K562 (cell line): ENCODE results near the gene YAF2. TPM values are rescaled to one million over a fixed set of nuclear protein-coding genes. Genes with fewer than 3 reads are reported as not detected.

Experiments
- AFF4 ChIP-seq: sonication (generic); formaldehyde crosslinking; IDR thresholded peaks from 2 replicates; pipeline ENCODE4 v1.8.0; 2023; ENCODE audit warnings: mild to moderate bottlenecking, missing genetic modification reagents
- CBX2 ChIP-seq: fragments of 200-600 bp; sonication (generic); IDR thresholded peaks from one replicate; pipeline ENCODE4 v1.6.1; 2012; ENCODE audit warnings: mild to moderate bottlenecking, low read length, inconsistent platforms; ENCODE audit not compliant: insufficient read depth, poor library complexity, severe bottlenecking
- ELF4 ChIP-seq: fragments of 450-650 bp; formaldehyde crosslinking; IDR thresholded peaks from 2 replicates; pipeline ENCODE4 v1.4.0; 2022; ENCODE audit warnings: missing genetic modification characterization
- ELK3 ChIP-seq: fragments of 450-650 bp; formaldehyde crosslinking; IDR thresholded peaks from 2 replicates; pipeline ENCODE4 v1.4.0; 2020; ENCODE audit warnings: mild to moderate bottlenecking
- HCFC1 ChIP-seq: IDR thresholded peaks from 2 replicates; pipeline ENCODE4 v1.6.1; 2012; ENCODE audit warnings: low read depth, low read length, improper control_type of control experiment
- HDAC1 ChIP-seq, 2 experiments: fragments of 450-650 bp; IDR thresholded peaks; 2 replicates each; pipeline ENCODE4 v1.6.1; 2016 to 2017; ENCODE audit warnings: inconsistent platforms in 1 of 2, mild to moderate bottlenecking in 1 of 2, moderate library complexity in 1 of 2
- HES1 ChIP-seq: fragments of 450-650 bp; IDR thresholded peaks from 2 replicates; pipeline ENCODE4 v1.6.1; 2016; ENCODE audit warnings: low read depth, mild to moderate bottlenecking, moderate library complexity
- HNRNPK ChIP-seq: fragments of 200-400 bp; formaldehyde crosslinking; IDR thresholded peaks from one replicate; pipeline ENCODE4 v1.6.1; 2018; ENCODE audit warnings: mild to moderate bottlenecking, low read depth, low read length; ENCODE audit not compliant: poor library complexity, severe bottlenecking
- ILK ChIP-seq: fragments of 450-650 bp; IDR thresholded peaks from 2 replicates; pipeline ENCODE4 v1.6.1; 2016; ENCODE audit warnings: missing genetic modification characterization, low read depth, mild to moderate bottlenecking, missing compliant biosample characterization, moderate library complexity, borderline replicate concordance
- MTA3 ChIP-seq: fragments of 450-650 bp; formaldehyde crosslinking; IDR thresholded peaks from 2 replicates; pipeline ENCODE4 v1.6.1; 2017; ENCODE audit warnings: mild to moderate bottlenecking, borderline replicate concordance
- NELFE ChIP-seq: IDR thresholded peaks from 2 replicates; pipeline ENCODE4 v1.6.1; 2011; ENCODE audit warnings: mild to moderate bottlenecking; ENCODE audit not compliant: insufficient read depth, insufficient read length
- PTBP1 ChIP-seq: fragments of 200-400 bp; formaldehyde crosslinking; IDR thresholded peaks from 2 replicates; pipeline ENCODE4 v1.6.1; 2017; ENCODE audit warnings: low read depth, low read length
- SETDB1 ChIP-seq: IDR thresholded peaks from one replicate; pipeline ENCODE4 v1.6.1; 2012; ENCODE audit warnings: low read length, control low read depth, inconsistent platforms
- THAP7 ChIP-seq: fragments of 250-450 bp; sonication (Bioruptor Pico); IDR thresholded peaks from 2 replicates; pipeline ENCODE4 v1.5.0; 2021
- ZBTB17 ChIP-seq: fragments of 450-650 bp; formaldehyde crosslinking; IDR thresholded peaks from 2 replicates; pipeline ENCODE4 v1.4.0; 2020; ENCODE audit warnings: mild to moderate bottlenecking
- ZNF644 ChIP-seq: fragments of 200-800 bp; sonication (Bioruptor generic); IDR thresholded peaks from 2 replicates; pipeline ENCODE4 v1.6.1; 2016; ENCODE audit warnings: low read depth, missing genetic modification characterization, missing compliant biosample characterization
- ZNF696 ChIP-seq: fragments of 250-450 bp; sonication (Bioruptor Pico); conservative IDR thresholded peaks from 2 replicates; pipeline ENCODE4 v1.4.0; 2020; ENCODE audit warnings: mild to moderate bottlenecking, moderate library complexity
- ZNF766 ChIP-seq: fragments of 200-800 bp; sonication (Bioruptor generic); conservative IDR thresholded peaks from 2 replicates; pipeline ENCODE4 v1.6.1; 2016; ENCODE audit warnings: missing genetic modification characterization, missing compliant biosample characterization
- polyA plus RNA-seq, 8 experiments: library from polyadenylated mRNA; depleted of rRNA in 4 of 8; stranded (reverse) in 5 of 8; unstranded in 3 of 8; fragments of >200 nt; fragmentation: Nextera tagmentation in 2 of 8; fragmentation: Illumina TruSeq in 1 of 8; extraction: Ambion mirVana in 2 of 8; extraction: Trizol in 1 of 8; gene quantifications; 2 replicates each; pipeline versions ENCODE4 v1.2.1 to v1.2.3, GENCODE V29; 2011 to 2014; ENCODE audit warnings: inconsistent platforms in 1 of 8, missing spikeins in 1 of 8
- total RNA-seq, 7 experiments: library from RNA; depleted of rRNA in 6 of 7; stranded (reverse); fragments of >200 nt in 6 of 7; fragmentation: Illumina TruSeq in 2 of 7; extraction: Trizol in 2 of 7; gene quantifications; 2 replicates each; pipeline versions ENCODE4 v1.2.1 to v1.2.3, GENCODE V29; 2011 to 2021; ENCODE audit warnings: low replicate concordance in 1 of 7

Gene YAF2
- total and polyA plus RNA-seq, 9 of the 15 experiments (the other 6 are each of a cell fraction or from before 2014, with no cell fraction given): 10.6 to 26.4 (median 21.3) TPM

GRCh38 chr12:42238240-42239140 is at the start of gene YAF2 (continued):
- no peak for TF ChIP-seq THAP7 (CRISPR knock-in tag)
- TF ChIP-seq MTA3: no peak
- no peak for TF ChIP-seq ZNF696 (CRISPR knock-in tag)
- TF ChIP-seq ZNF644 (tag): no peak
- TF ChIP-seq ELK3 (CRISPR knock-in tag): no peak
- no peak for TF ChIP-seq ZNF766 (CRISPR knock-in tag)
- no peak for TF ChIP-seq AFF4
- no peak for TF ChIP-seq ZBTB17 (CRISPR knock-in tag)
- no peak for TF ChIP-seq NELFE
- peak; percentile 92 for TF ChIP-seq HNRNPK
- TF ChIP-seq HES1: no peak
- no peak; the same call in 1 of the 2 replicates for TF ChIP-seq HCFC1
- TF ChIP-seq CBX2: no peak
- no peak for TF ChIP-seq ELF4 (CRISPR knock-in tag)
- no peak for TF ChIP-seq ILK (tag)
- TF ChIP-seq PTBP1: no peak
- TF ChIP-seq SETDB1: no peak
- TF ChIP-seq HDAC1 (IDR thresholded peaks at IDR 0.05): peak in 1 of 2 experiments; percentile 38; a peak in 1 of 4 replicates
